ENCODE data around the gene DPYD. TPM values are rescaled to one million over a fixed set of nuclear protein-coding genes. Genes with fewer than 3 reads are reported as not detected.
"Not testable (repeated sequence)": the region's sequence is repeated elsewhere in the genome, so short reads cannot be mapped to it uniquely, and the experiment has no call there.

DPYD gene
- total RNA-seq, 1 donor from 2014 or later: 12.6 TPM

GRCh38 chr1:97247196-97247595 is 673.6 kb downstream of the DPYD start:
- no peaks in the 10 kb centered on the region for H3K4me1 Mint-ChIP-seq
- no peak for DNase-seq

GRCh38 chr1:97245682-97246081 is 675.2 kb downstream of the DPYD start:
- Mint-ChIP-seq H3K4me3 (no peak overlapping the region), H3K9me3 (peaks cover 3% of the 10 kb centered on the region), H3K27me3 (no peaks in the 10 kb centered on the region), H3K27ac (no peak overlapping the region), H3K4me1 (no peaks in the 10 kb centered on the region), H3K36me3 (ENCODE audit: low read depth) (no peaks in the 10 kb centered on the region)
- TF ChIP-seq CTCF (IDR thresholded peaks at IDR 0.05): no peak
- ATAC-seq (ENCODE audit: low read depth) (no peak), DNase-seq (no peak)
- intact Hi-C loops (cut with micrococcal nuclease): no loop called here
- POLR2A ChIA-PET: no interaction called here
- CTCF ChIA-PET: no interaction called here

More at GRCh38 chr1:97247196-97247595, 673.6 kb downstream of the DPYD start:
- no peak overlapping the region for H3K4me3 Mint-ChIP-seq
- peaks cover 3% of the 10 kb centered on the region for H3K9me3 Mint-ChIP-seq
- CTCF ChIA-PET: no interaction called here
- no peaks in the 10 kb centered on the region for H3K27me3 Mint-ChIP-seq
- intact Hi-C loops (cut with micrococcal nuclease): no loop called here
- H3K36me3 Mint-ChIP-seq (ENCODE audit: low read depth): no peaks in the 10 kb centered on the region
- H3K27ac Mint-ChIP-seq: no peak overlapping the region
- POLR2A ChIA-PET: no interaction called here
- no peak for ATAC-seq (ENCODE audit: low read depth)
- no peak for TF ChIP-seq CTCF (IDR thresholded peaks at IDR 0.05)

GRCh38 chr1:97245026-97245425 is 675.8 kb downstream of the DPYD start:
- no peaks in the 10 kb centered on the region for H3K27me3 Mint-ChIP-seq
- no peak for DNase-seq
- ChIA-PET CTCF (interaction anchor here (1.9 kb wide), 1 partner anchor 281 kb away, joined by 7 read pairs; no protein-coding TSS in a partner anchor), POLR2A (no interaction called here)
- no peaks in the 10 kb centered on the region for H3K36me3 Mint-ChIP-seq (ENCODE audit: low read depth)
- no peak overlapping the region for H3K27ac Mint-ChIP-seq
- no peak for ATAC-seq (ENCODE audit: low read depth)
- intact Hi-C loops (cut with micrococcal nuclease): no loop called here
- no peak overlapping the region for H3K4me3 Mint-ChIP-seq
- no peak for TF ChIP-seq CTCF (IDR thresholded peaks at IDR 0.05)
- H3K4me1 Mint-ChIP-seq: no peaks in the 10 kb centered on the region
- H3K9me3 Mint-ChIP-seq: peaks cover 3% of the 10 kb centered on the region

GRCh38 chr1:97243973-97244560 is 676.8 kb downstream of the DPYD start:
- Mint-ChIP-seq H3K27me3 (no peaks in the 10 kb centered on the region), H3K36me3 (ENCODE audit: low read depth) (no peaks in the 10 kb centered on the region), H3K4me3 (no peak overlapping the region), H3K4me1 (no peaks in the 10 kb centered on the region), H3K27ac (no peak overlapping the region), H3K9me3 (peaks cover 3% of the 10 kb centered on the region)
- ChIA-PET POLR2A (no interaction called here), CTCF (interaction anchor here (0.9 to 1.9 kb wide), 3 partner anchors 11 to 282 kb away, joined by 3 to 7 read pairs (median 4); no protein-coding TSS in a partner anchor)
- no peak for DNase-seq
- TF ChIP-seq CTCF (IDR thresholded peaks at IDR 0.05): no peak
- ATAC-seq (ENCODE audit: low read depth): no peak
- intact Hi-C loops (cut with micrococcal nuclease): loop anchor here (1.0 to 5.0 kb wide), 2 partner anchors 578 to 807 kb away; no protein-coding TSS in a partner anchor

GRCh38 chr1:97238816-97239215 is 682.0 kb downstream of the DPYD start:
- Mint-ChIP-seq H3K4me1 (no peaks in the 10 kb centered on the region), H3K9me3 (no peaks in the 10 kb centered on the region), H3K27me3 (no peaks in the 10 kb centered on the region), H3K36me3 (ENCODE audit: low read depth) (peaks cover 5% of the 10 kb centered on the region), H3K4me3 (no peak overlapping the region), H3K27ac (no peak overlapping the region)
- intact Hi-C loops (cut with micrococcal nuclease): no loop called here
- ChIA-PET CTCF (no interaction called here), POLR2A (no interaction called here)
- ATAC-seq (ENCODE audit: low read depth) (no peak), DNase-seq (no peak)
- TF ChIP-seq CTCF (IDR thresholded peaks at IDR 0.05): no peak

GRCh38 chr1:97231354-97231753 is 689.5 kb downstream of the DPYD start:
- POLR2A ChIA-PET; H3K27ac Mint-ChIP-seq; H3K4me3 Mint-ChIP-seq; H3K27me3 Mint-ChIP-seq; H3K9me3 Mint-ChIP-seq; H3K4me1 Mint-ChIP-seq; CTCF ChIA-PET; intact Hi-C loops (cut with micrococcal nuclease); ATAC-seq (ENCODE audit: low read depth); DNase-seq: not testable (repeated sequence)
- H3K36me3 Mint-ChIP-seq (ENCODE audit: low read depth): peaks cover 14% of the 10 kb centered on the region

All from activated B cell treated with CpG ODN at 0.5 μM for 24 hours (primary cell).